Mammary epithelial cell (primary cell): ENCODE measurements around the gene CREB5.

Experiments used
- CTCF ChIP-seq, 2 donors: IDR thresholded peaks in 1 of 2; conservative IDR thresholded peaks in 1 of 2; 2 replicates each; pipeline ENCODE4 v1.5.1; 2011 to 2012; ENCODE audit warnings: inconsistent platforms in 2 of 2, low read length in 2 of 2, mild to moderate bottlenecking in 2 of 2, control low read depth in 1 of 2, low read depth in 1 of 2; ENCODE audit not compliant: insufficient read depth in 1 of 2; ENCODE audit errors: extremely low read depth in 1 of 2
- EZH2 ChIP-seq: IDR thresholded peaks from 2 replicates; pipeline ENCODE4 v1.6.1; 2012; ENCODE audit warnings: low read length, inconsistent platforms, borderline replicate concordance

- TF ChIP-seq CTCF (conservative IDR thresholded peaks at IDR 0.05 in 1 of 2, IDR thresholded peaks at IDR 0.05 in 1 of 2; ENCODE audit: extremely low read depth in 1 of 2, insufficient read depth in 1 of 2, low read depth in 1 of 2, low read length in 2 of 2) (no peak), EZH2 (no peak)
Measured at GRCh38 chr7:28548416-28548815, 136.1 kb downstream of the CREB5 start.
